ENCODE measurements around the gene MGA. TPM values are rescaled to one million over a fixed set of nuclear protein-coding genes. Genes with fewer than 3 reads are reported as not detected.

The MGA gene
- total RNA-seq, 1 donor from 2014 or later: 29.6 TPM

DNA sequence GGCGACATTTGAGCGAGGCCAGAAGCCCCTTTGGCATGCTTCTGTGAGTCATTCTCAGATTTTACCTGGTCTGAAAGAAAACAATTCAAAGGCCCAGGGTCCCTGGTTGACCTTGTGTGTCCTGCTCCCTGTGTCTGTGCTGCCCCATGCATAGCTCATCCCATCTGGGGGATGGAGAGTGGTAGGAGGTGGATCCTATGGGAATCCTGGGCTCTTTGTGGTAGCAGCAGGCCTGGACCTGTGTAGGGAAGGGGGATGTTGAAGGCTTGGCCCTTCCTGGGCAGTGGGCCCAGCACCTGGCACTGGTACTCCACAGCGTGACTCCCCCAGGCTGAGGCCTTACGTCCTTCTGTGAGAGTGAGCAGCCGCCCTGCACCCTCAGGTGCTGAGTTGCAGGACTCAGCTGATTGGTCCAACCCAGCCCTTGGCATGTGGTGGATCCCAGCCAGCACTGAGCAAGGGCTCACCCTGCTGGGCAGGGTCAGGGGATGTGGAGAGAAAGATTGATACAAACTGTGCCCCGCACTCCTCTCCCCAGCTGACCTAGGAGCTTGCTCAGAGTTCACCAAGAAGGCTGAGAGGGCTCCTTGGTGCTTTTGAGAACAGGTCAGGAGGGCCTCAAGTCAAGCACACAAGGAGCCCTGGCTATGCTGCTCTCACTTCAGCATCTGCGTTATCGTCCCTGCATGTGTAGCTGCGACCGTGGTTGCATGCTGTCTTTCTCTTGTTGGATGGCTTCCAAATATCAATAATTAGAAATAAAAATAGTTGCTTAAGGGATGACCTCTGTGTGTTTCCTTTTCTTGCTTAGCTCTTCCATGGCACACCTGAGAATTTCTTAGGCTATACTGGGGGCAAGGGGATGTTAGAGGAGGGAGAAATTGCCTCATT, 146.3 kb downstream of the MGA start:
- intact Hi-C loops (cut with micrococcal nuclease): no loop called here
- no peak overlapping the region for H3K4me3 ChIP-seq
- H3K9me3 ChIP-seq (replicated peaks): no peaks in the 10 kb centered on the region
- no peaks in the 10 kb centered on the region for H3K27me3 ChIP-seq (ENCODE audit: low read depth)
- peaks cover 30% of the 10 kb centered on the region for H3K4me1 ChIP-seq
- TF ChIP-seq, protein P1, sequence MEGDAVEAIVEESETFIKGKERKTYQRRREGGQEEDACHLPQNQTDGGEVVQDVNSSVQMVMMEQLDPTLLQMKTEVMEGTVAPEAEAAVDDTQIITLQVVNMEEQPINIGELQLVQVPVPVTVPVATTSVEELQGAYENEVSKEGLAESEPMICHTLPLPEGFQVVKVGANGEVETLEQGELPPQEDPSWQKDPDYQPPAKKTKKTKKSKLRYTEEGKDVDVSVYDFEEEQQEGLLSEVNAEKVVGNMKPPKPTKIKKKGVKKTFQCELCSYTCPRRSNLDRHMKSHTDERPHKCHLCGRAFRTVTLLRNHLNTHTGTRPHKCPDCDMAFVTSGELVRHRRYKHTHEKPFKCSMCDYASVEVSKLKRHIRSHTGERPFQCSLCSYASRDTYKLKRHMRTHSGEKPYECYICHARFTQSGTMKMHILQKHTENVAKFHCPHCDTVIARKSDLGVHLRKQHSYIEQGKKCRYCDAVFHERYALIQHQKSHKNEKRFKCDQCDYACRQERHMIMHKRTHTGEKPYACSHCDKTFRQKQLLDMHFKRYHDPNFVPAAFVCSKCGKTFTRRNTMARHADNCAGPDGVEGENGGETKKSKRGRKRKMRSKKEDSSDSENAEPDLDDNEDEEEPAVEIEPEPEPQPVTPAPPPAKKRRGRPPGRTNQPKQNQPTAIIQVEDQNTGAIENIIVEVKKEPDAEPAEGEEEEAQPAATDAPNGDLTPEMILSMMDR (IDR thresholded peaks at IDR 0.05; ENCODE audit: borderline replicate concordance): peak; percentile 31
- DNase-seq: peak; percentile 34
- no peak overlapping the region for H3K27ac ChIP-seq (replicated peaks)
- peaks cover 7% of the 10 kb centered on the region for H3K36me3 ChIP-seq

DNA sequence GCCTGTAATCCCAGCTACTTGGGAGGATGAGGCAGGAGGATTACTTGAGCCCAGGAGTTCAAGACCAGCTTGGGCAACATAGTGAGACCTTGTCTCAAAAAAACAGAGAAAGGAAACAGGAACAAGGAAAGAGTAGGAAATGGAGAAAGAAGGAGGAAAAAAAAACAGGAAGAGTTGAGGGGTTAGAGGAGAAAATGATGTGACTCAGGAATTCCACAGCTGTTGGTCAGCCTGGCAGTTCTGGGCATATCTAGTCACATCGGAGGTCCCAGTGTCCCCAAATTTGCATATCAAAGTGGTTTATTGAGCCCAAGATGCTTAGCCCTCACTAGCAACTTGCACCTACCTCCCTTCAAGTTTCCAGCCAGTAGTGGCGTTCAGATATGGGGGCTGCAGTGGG, 148.9 kb downstream of the MGA start:
- no peak overlapping the region for H3K4me3 ChIP-seq
- no peaks in the 10 kb centered on the region for H3K9me3 ChIP-seq (replicated peaks)
- intact Hi-C loops (cut with micrococcal nuclease): no loop called here
- H3K4me1 ChIP-seq: peaks cover 29% of the 10 kb centered on the region
- TF ChIP-seq, protein P1 (IDR thresholded peaks at IDR 0.05; ENCODE audit: borderline replicate concordance): no peak
- peaks cover 20% of the 10 kb centered on the region for H3K36me3 ChIP-seq
- H3K27me3 ChIP-seq (ENCODE audit: low read depth): no peaks in the 10 kb centered on the region
- H3K27ac ChIP-seq (replicated peaks): no peak overlapping the region
- DNase-seq: no peak

DNA sequence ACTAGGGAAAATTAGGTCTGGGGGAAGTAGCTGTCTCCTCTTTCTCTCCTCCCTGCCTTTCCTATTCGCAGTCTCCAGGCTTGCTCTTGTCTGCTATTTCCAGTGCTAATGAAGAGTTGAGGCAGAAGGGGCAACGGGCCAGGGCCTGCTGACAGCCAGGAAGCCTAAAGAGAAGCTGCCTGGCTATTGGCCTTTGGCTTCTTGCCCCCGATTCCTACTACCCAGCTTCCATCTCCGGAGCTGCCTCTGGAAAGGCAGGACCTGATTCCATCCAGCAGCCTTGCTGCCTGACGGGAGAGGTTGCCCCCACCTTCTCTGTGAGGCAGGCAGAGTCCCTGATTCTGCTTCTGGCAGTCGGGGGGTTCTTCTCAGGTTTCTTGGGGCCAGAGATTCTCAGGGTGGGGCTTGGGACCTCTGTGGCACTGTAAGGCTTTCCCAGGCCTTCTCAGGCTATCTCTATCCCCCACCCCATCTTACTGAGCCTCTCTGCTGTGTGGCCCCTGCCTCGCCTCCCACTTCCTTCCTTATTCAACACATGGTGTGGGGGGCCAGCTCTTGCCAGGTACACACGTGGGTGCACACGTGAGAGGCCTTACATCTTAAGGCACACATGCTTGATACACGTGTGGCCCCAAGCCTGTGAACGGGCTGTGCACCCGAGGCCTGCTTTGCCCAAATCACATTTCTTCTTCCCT, 149.5 kb downstream of the MGA start:
- H3K36me3 ChIP-seq: peaks cover 26% of the 10 kb centered on the region

DNA sequence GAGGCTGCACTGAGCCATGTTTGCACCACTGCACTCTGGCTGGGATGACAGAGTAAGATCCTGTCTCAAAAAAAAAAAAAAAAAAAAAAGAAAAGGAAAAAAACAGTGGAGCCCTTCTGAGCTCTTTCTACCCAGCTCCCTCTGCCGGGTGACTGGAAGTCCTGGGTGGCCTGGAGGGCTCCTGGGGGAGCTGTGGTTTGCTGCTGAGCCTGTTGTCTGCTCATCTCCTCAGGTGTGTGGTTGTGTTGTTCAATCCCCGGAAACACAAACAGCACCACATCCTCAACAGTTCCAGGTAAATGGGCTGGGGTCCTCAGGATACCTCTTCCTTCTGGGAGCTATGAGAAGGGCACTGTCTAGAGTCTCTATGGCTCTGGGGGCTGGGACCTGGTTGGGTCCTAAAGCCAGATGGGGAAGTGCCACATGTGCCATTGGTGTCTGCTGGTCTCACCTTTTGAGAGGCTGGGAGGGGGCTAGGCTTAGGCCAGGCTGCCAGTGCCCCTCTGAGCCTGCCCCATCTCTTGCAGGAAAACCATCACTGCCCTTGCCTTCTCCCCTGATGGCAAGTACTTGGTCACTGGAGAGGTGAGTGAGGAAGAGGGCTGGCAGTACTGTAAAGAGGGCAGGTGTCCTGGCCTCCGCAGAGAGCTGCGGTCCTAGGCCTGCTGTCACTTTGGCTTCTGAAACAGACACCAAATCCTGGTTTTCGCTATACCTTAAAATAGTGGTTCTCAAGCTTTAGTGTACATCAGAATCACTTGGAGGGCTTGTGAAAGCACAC, 150.6 kb downstream of the MGA start:
- Histone ChIP-seq H3K27ac (replicated peaks) (no peak overlapping the region), H3K4me3 (no peak overlapping the region), H3K9me3 (replicated peaks) (no peaks in the 10 kb centered on the region), H3K36me3 (peaks cover 37% of the 10 kb centered on the region), H3K27me3 (ENCODE audit: low read depth) (no peaks in the 10 kb centered on the region), H3K4me1 (peaks cover 13% of the 10 kb centered on the region)
- TF ChIP-seq, protein P1 (IDR thresholded peaks at IDR 0.05; ENCODE audit: borderline replicate concordance): no peak
- no peak for DNase-seq
- intact Hi-C loops (cut with micrococcal nuclease): loop anchor here (2.0 kb wide), 1 partner anchor 38 kb away; no protein-coding TSS in a partner anchor

More for the DNA sequence above, 149.5 kb downstream of the MGA start:
- Histone ChIP-seq H3K27me3 (ENCODE audit: low read depth) (no peaks in the 10 kb centered on the region), H3K4me1 (peaks cover 23% of the 10 kb centered on the region), H3K4me3 (no peak overlapping the region), H3K9me3 (replicated peaks) (no peaks in the 10 kb centered on the region), H3K27ac (replicated peaks) (no peak overlapping the region)
- intact Hi-C loops (cut with micrococcal nuclease): loop anchor here (2.0 kb wide), 1 partner anchor 37 kb away; no protein-coding TSS in a partner anchor
- DNase-seq: no peak
- TF ChIP-seq, protein P1 (IDR thresholded peaks at IDR 0.05; ENCODE audit: borderline replicate concordance): no peak
